Thyroid gland (tissue), 4 donors: ENCODE results near the gene GRIN2A.

ENCODE experiments used
- CTCF ChIP-seq, 6 experiments: fragments of 200-600 bp in 3 of 6; fragments of 450-650 bp in 3 of 6; sonication (generic) in 3 of 6; IDR thresholded peaks; one replicate each; pipeline ENCODE4 v1.5.1; 2016 to 2019; ENCODE audit warnings: antibody characterized with exemption in 6 of 6, mild to moderate bottlenecking in 2 of 6, inconsistent platforms in 1 of 6, moderate library complexity in 1 of 6
- POLR2A ChIP-seq, 2 donors: fragments of 450-650 bp; IDR thresholded peaks; one replicate each; pipeline ENCODE4 v1.6.1; 2017; ENCODE audit warnings: antibody characterized with exemption in 2 of 2, mild to moderate bottlenecking in 2 of 2, moderate library complexity in 1 of 2

DNA sequence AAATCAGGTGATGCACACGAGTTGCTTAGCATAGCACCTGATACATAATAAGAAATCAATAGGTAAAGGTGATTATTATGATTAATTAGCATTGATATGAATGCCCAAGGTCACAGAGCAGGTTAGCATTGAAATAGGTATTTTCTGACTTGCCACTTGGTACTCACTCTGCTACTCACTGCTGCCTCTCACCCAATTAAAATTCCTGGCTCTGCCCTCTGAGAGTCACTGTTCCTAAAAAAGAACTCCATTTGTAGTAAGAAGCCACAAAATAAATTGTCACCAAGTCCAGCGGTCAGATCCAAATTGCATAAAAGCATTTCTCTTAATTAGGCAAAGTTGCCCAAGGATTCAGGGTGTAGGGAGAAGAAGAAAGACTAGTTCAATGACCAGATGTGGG lies 8.9 kb upstream of the GRIN2A start:
- no peak for TF ChIP-seq CTCF (IDR thresholded peaks at IDR 0.05)
- no peak for TF ChIP-seq POLR2A (IDR thresholded peaks at IDR 0.05)
